IMR-90 (cell line): ENCODE data around the gene GTF2A1.

ENCODE experiments used
- CEBPB ChIP-seq: IDR thresholded peaks from 2 replicates; pipeline ENCODE4 v1.6.1; 2012; ENCODE audit warnings: low read depth, low read length, improper control_type of control experiment
- CTCF ChIP-seq: conservative IDR thresholded peaks from 2 replicates; pipeline ENCODE4 v1.5.1; 2012; ENCODE audit warnings: mild to moderate bottlenecking, low read depth, low read length, improper control_type of control experiment
- MXI1 ChIP-seq: IDR thresholded peaks from 2 replicates; pipeline ENCODE4 v1.6.1; 2012; ENCODE audit warnings: low read depth, mild to moderate bottlenecking, low read length, moderate library complexity, borderline replicate concordance
- POLR2A ChIP-seq: IDR thresholded peaks from 2 replicates; pipeline ENCODE4 v1.6.1; 2012; ENCODE audit warnings: mild to moderate bottlenecking, low read depth, low read length
- RAD21 ChIP-seq: IDR thresholded peaks from 2 replicates; pipeline ENCODE4 v1.6.1; 2012; ENCODE audit warnings: low read length, improper control_type of control experiment
- RCOR1 ChIP-seq: IDR thresholded peaks from 2 replicates; pipeline ENCODE4 v1.6.1; 2012; ENCODE audit warnings: mild to moderate bottlenecking, low read length, improper control_type of control experiment; ENCODE audit not compliant: insufficient replicate concordance
- RFX5 ChIP-seq: IDR thresholded peaks from 2 replicates; pipeline ENCODE4 v1.8.0; 2012; ENCODE audit warnings: low read depth, mild to moderate bottlenecking, low read length, moderate library complexity
- SMC3 ChIP-seq: fragments of 150-350 bp; IDR thresholded peaks from 2 replicates; pipeline ENCODE4 v1.6.1; 2016; ENCODE audit warnings: low read depth, mild to moderate bottlenecking, antibody characterized with exemption, low read length, moderate library complexity

GRCh38 chr14:81268016-81268416, 47.3 kb upstream of the GTF2A1 start:
- TF ChIP-seq CTCF (no peak), MXI1 (no peak), CEBPB (no peak), RFX5 (no peak), POLR2A (no peak), RCOR1 (no peak), SMC3 (no peak), RAD21 (no peak)
